GF-D8 (cell line): Measurements from ENCODE around the gene PLXDC1.

Source experiments
- DNase-seq: peaks from one replicate; lab custom pipeline; 2025; lab: John Stamatoyannopoulos, UW

Gene PLXDC1

DNA sequence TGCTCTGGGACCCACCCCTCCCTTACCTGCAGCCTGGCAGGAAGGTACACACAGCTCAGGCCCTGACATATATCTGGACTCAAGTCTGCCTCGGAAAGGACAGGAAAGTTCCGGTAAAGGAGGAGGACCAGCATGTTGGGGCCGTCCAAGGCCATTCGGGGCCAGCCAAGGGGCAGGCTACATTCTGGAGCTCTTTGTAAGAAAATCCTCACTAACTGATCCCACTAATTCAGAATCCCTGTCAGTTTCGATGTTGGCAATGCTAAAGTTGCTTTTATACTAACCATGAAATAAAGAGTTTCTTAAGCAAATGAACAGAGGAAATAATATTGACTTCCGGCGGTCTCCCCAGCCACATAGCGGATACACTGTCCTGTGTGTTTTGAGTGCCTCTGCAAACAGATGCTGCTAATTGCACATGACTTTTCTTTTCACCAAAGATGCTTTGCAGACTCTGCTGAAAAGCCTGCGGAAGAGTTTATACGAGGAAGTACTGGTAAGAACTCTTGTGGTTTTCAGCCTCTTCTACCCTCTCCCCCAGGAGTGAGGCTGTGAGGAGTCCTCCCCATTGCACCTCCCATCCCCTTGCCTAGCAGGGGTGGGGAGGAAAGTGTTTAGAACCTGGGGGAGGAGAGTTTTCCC lies 54.8 kb downstream of the PLXDC1 start:
- no peak for DNase-seq

DNA sequence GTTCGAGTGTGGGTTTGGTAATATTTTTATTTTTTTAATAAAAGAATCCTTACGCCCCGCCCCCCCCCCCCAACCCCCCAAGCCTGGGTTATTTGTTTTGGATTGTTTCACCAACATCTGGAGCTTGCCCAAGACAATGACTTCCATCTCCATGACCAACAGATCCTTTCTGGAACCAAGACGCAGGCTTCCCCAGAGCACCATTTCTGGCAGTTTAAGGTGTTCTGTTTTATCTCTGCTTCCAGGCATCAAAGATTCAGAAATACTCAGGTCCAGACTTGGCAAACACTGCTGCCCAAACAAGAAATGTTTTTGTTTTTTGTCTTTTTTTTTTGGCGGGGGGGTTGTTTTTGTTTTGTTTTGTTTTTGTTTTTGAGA lies 56.1 kb downstream of the PLXDC1 start:
- no peak for DNase-seq

DNA sequence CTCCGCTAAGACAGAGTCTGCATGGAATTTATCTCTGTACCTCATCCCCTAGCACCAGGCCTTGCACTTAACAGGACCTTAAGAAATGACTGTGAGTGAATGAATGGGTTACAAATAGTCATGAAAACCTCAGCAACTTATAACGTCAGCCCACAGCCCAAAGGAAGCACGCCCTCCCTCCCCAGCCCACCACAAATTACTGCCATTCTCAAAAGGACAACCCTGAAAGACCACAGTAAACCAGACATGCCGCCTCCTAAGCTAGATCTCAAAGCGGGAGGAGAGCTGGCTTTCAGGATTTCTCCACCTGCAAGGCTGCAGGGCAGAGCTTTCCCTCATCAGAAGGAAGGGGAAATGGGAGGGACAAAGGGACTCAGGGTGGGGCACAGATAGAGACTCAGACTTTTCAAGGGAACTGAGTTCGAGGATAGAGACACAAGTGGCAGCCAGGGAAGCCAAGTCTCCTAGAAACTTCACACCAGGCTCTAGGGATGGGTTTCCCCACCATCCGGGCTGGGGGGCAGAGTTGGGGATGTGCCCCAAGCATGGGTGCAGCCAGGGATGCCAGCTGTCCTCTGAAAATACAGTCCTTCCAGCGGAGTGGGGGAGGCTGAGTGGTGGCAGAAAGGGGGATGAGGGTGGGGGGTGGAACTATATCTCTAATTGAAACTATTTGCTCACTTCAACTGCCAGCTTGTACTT lies 56.7 kb downstream of the PLXDC1 start:
- DNase-seq, result no peak

DNA sequence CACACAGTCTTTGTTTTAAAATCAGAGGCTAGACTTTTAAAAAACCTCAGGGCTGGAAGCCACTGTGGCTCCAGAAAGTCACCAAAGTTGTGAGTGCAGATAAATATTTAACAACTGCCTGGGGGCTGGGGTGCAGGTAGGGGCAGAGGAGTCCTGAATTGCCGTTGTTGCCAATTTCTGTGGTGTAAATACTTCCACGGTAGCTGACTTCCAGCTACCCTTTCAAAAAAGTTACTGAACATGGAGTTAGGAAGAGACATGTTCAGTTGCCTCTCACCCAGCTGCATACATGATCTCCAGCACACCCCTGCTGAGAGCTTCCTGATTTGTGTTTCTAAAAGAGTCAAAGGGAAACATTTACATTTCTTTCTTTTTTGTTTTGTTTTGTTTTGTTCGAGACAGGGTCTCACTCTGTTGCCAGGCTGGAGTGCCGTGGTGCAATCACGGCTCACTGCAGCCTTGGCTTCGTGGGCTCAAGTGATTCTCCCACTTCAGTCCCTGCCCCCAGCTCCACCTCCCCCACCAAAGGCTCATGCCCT lies 58.7 kb downstream of the PLXDC1 start:
- DNase-seq, result no peak

DNA sequence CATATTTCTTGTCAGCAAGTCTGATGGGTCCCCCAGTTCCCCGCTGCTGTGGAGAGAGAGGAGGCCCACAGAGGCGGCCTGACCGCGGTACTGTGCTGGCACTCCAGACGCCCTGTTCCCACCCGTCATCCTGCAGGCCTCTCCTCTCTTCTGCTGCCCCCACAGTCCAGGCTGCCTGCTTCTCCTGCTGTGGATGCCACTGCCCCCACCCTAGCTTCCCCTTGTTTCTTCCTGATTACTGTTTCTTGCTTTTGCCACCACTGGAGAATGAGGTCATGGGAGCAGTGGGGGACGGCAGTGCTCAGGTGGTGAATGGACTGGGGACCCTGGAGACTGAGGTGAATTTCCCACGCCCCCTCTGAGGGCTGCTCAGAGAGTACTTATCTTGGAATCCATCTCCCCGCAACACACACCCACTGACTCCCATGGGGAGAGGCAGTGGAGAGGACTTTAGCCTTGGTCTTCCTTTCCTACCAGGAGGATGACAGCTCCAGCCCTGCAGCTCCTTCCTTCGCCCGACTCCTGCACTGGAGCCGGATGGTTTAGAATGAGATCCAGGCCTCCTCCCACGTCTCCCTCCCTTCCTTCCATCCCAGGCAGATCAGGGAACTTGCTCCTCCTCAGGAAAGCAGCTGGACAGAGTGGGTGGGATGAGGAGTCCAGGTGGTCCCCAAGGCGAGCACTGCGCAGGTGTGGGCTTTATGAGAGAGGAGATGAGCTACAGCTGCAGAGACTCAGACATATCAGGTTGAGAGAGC lies 60.4 kb downstream of the PLXDC1 start:
- no peak for DNase-seq

DNA sequence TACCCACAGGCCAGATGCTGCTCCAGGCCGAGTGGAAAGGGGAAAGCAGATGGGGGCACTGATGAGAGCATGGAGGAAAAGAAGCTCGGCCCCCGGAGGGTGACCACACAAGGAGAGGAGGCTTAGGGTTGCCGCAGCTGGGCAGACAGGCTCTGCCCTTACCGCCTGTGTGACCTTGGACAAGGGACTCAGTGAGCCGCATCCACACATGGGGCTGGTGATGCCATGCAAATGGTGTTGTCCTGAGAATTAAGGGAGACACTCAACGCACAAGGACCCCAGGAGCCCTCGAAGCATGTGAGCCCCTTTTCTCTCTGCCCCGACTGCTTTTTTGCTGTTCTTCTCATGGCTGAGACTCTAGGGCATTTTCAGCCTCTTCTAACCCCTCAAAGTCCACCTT lies 61.0 kb downstream of the PLXDC1 start:
- no peak for DNase-seq

DNA sequence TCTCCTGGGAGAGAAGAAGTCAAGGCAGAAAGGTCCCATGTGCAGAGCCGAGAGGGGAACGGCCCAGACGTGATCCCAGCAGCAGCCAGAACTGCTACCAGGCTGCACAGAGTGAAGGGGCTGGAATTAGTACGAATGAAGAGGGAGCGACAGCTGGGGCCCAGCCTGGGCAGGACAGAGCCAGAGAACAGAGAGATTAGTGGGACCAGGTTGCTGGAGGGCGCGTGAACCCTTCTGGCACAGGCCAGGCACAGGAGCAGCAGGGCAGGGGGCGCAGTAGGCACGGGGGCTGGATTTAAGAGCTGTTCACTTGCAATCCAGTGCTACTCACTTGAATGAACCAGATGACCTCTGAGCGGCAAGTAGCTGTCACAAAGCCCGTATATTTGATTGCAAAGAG lies 66.9 kb downstream of the PLXDC1 start:
- no peak for DNase-seq

DNA sequence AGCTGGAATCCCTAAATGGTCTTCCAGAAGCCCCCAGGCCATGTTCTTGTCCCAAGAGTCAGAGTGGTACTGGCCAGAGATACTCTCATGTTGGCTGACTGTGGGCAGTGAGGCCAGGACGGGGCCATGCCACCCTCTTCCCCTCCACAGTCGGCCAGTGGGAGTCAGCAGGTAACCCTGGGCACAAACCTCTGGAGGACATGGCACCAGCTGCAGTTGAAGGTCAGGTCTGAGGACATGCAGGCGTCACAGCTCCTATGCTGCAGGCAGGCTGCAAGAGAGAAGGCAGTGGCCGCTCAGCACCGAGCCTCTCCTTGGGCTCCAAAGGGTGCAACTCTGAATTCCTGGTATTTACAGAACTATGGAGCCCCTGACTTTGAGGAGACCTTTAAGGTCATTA lies 68.2 kb downstream of the PLXDC1 start:
- no peak for DNase-seq

DNA sequence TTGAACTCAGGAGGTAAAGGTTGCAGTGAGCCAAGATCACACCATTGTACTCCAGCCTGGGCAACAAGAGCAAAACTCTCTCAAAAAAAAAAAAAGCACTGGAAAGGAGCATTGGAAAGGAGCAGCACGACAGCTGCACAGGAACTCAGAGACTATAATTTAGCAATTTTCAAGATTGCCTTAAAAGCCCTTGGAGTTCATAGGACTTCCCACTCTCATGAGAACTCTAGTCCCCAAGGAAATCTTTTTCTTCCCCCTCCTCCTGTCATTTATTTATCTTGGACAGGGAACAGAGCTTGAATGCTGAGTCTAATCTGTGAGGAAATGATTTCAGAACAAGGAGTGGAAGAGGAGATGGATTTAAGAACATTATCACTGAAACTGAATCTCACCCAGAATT lies 69.0 kb downstream of the PLXDC1 start:
- DNase-seq, result no peak

DNA sequence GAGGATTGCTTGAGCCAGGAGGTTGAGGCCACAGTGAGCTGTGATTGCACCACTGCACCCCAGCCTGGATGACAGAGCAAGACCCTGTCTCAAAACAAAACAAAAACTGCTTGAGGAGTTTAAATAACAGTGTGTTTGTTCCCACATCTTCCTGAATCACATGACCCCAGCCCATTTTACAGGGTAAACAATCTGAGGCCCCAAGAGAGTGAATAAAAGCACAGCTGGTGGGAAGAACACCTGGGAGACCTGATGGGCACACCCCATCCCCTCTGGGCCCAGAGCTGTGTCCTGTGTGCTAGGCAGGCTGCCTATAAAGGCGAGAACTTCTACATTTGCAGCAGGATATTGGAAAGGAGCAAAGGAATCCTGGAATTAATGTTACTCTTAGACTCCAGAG lies 69.6 kb downstream of the PLXDC1 start:
- DNase-seq, result no peak

DNA sequence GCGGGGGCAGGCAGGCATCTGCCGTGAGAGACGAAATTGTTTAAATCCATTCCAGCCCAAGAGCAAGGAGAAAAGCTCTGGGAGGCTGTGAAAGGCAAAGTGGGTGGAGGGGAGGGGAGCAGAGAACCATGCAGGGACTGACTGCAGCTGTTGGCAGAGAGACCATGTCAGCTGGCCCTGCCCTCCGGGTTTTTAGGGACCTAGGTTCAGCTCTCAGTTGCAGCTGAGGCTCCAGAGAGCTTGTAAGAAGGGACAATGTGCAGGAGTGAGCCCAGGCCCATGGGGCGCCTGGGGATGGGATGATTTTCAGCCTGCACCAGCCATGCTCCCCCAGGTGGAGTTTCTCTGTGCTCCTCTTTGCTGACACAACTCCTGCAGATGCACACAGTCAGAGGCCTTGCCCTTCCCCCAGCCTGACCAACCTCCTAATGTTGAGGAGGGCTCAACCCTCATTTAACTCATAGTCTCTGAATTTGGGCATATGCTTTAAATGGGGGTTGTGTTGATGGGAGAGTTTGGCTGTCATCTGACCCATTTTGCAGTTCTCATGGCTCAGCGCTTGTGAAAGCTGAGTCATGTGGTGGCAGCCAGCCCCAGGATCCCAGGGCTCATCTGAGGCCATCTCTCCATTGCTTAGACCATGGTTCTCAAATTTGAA lies 70.9 kb downstream of the PLXDC1 start:
- no peak for DNase-seq

DNA sequence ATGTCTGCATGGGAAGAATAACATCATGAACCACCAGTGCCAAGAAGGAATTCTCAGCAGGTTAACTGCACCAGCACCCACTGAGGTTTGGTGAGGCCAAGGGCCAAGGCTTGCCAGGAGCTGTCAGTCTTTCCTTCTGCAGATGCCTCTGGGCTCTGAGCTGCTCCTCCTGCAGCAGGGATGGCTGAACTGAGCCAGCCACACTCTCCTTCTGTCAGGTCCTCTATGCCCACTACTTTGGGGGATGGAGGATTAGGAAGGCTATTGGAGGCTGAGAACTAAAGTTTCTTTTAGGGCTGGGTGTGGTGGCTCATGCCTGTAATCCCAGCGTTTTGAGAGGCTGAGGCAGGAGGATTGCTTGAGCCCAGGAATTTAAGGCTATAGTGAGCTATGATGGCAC lies 71.6 kb downstream of the PLXDC1 start:
- DNase-seq, result no peak

DNA sequence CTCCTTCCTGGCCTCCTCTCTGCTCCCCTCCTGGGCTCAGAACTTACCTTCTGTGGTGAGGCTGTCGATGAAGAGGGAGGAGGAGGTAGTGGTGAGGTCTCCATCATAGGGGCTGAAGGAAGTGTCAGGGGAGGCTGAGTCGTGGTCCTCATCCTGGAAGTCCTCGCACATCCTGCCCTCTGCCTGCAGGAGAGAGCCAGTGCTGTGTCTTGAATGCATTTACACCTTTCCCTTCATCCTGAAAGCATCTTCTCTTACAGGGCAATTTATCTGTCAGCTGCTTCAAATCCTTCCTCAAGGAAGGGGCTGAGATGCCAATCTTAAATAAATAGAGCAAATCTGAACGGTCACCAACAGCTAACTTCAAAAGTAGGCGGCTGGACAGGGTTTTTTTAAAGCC lies 73.6 kb downstream of the PLXDC1 start:
- no peak for DNase-seq

DNA sequence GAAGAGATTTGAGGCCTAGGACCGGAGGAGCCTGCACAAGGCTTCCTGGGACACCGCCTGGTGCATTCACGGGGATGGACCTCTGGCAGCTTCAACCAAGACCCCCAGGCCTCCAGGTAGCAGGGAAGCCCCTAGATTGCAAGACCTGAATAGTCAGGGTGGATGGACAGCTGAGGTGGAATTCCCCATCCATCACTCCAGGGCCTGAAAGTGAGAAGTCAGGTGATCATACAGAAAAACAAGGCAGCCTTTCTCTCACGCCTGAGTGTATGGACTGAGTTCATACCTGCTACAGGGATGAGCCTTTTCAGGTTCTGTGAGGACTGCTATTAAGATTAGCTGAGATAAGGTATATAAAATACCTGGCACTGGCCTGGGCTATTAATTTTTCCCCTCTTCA lies 74.2 kb downstream of the PLXDC1 start:
- no peak for DNase-seq

DNA sequence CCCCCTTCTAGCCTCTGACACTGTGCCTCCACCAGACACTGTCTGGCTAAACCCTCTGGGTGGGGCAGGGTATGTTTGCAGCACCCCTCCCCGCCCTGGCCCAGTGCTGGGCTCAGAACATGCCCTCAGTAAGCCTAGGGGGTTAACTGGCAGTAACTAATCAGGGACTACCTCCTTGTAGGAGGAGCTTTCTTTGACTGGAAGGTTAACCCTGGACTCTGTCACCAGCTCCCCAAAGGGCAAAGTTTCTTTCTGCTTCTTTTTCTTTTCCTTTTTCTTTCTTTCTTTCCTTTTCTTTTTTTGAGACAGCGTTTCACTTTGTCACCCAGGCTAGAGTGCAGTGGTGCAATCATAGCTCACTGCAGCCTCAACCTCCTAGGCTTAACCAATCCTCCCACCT lies 76.8 kb downstream of the PLXDC1 start:
- no peak for DNase-seq

DNA sequence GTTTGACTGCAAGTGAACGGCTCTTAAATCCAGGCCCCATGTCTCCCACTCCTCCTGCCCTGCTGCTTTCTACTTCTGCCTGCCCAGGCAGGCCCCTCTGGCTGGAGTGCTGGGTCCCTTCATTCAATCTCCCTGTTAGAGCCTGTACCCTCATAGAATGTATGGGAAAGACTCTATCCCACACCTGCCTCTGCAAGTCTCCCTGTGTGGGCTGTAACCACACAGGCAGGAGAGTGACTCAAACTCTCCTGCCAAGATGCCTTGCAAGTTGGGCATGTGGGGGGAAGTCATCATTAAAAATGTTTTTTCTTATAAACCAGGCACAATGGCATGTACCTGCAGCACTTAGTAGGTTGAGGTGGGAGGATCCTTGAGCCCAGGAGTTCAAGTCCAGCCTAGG lies 77.5 kb downstream of the PLXDC1 start:
- no peak for DNase-seq

DNA sequence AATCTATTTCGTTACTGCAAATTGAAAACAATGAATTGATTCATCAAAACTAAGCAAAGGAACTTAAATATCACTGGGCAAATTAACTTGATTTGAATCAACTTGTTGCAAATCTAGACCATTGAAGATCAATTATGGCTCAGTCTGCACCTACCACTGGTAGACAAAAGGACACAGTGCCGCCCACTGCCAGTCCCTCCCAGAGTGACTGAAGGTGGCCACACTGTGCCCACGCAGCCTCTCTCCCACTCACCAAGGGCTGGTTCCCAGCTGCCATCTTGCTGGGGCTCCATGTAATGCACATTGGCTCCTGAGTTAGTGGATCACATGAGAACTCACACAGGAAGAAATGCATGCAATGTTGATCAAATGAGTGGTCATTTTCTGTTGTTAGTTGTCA lies 78.1 kb downstream of the PLXDC1 start:
- no peak for DNase-seq

DNA sequence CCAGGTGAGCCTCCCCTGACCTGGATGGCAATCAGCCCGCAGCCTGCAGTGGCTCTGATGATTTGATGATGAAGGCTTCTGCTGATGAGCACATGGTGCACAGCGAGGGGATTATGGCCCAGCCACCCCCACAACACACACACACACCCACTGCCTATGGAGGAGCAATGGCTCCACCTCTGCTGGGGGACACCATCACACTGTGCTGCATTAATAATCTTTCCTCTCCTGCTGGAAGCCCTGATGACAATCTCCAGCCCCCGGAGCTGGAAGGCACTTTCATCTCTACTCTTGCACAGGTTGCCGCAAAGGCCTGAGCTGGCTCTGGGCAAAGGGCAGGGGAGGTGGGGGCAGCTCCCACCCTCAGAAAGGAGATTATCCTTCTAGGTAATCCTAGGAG lies 79.9 kb downstream of the PLXDC1 start:
- DNase-seq, result no peak

DNA sequence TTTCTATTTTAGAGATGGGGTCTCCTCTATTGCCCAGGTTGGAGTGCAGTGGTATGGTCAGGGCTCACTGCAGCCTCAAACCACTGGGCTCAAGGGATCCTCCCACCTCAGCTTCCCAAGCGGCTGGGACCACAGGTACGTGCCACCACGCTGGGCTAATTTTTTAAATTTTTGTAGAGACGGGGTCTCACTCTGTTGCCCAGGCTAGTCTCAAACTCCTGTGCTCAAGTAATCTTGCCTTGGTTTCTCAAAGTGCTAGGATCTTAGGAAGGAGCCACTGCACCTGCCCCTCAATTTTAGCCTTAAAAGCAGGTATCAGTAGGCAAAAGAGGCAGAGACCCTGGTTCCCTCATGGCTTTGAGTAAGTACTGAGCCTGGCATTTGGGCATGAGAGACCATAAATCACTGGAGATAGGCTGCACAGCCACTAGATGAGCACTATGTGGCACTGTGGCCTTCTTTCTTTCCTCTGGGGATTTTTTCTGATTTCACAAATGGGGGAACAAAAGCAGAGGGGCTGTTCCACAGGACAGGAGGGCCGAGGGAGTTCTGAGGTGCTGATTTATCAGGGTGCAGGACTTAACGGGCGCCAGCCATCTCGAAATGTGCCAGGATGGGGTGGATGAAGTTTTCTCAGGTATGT lies 82.2 kb downstream of the PLXDC1 start:
- DNase-seq, result peak; percentile 4

DNA sequence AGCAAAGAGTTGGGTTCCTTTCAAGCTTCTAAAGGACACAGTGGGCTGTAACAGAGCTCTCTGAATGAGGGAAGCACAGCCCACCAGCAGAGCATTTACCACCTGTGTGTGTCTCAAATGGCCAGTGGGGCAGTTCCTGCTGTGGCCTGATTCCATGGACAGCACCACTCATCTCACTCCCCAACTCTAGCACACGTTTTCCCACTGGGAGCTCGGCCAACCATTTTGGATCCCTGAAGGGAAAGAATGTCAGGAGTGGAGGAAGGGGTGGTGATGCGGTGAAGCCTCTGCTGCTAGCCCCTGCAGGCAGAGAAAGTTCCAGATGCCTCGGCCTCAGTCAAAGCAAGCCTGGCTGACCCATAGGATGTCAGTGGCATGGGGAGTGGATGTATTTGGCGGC lies 86.6 kb downstream of the PLXDC1 start:
- DNase-seq, result no peak

DNA sequence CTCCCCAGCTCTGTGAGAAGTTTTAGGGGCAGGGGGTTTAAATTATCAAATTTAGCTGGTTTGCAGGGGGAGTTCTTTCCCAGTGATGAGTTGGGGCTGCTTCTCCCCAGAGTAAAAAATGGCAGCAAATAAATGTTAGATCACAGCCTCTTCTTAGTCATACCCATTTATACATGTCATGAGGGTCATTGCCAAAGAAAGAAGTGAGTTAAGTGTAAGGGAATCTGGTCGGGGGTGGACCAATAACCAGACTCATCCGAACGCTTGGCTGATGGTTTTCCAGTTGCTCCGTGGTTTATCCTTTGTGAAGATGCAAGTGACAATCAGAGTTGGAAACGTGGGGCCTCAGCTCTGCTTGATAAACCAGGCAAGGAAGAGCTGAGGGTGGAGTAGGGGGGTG lies 87.1 kb downstream of the PLXDC1 start:
- DNase-seq, result no peak

DNA sequence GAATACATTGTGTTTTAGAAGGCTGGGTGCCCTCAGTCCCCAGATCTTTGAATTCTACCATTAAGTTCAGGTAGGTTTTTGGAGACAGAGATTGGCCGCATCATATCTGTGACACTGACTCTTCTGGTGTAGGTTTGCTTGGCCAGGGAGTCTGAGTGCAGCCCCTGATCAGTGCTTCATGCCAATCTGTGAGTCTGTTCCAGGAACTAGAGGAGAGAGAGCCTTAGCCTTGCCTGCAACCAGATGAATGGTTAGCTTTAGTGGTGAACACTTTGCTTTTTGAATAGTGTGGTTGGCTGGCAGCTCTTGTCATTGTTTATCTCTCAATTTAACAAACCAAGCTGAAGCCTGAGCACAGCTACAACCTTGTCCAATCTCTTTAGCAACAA lies 87.8 kb downstream of the PLXDC1 start:
- DNase-seq, result no peak
